IMR-90 (cell line): ENCODE data around the gene STXBP6. TPM values are rescaled to one million over a fixed set of nuclear protein-coding genes. Genes with fewer than 3 reads are reported as not detected.

ENCODE experiments used
- ATAC-seq: fragments of 200-7000 bp; cut with Tn5 transposase; 2 replicates; pipeline ENCODE4 v1.9.1; 2020; ENCODE audit warnings: low read depth, mild to moderate bottlenecking, moderate library complexity
- BruUV-seq: library from RNA; stranded (reverse); fragments of 400-500 nt; replicated peaks from 2 replicates; lab custom pipeline; 2021; lab: Mats Ljungman, UMichigan
- CTCF ChIA-PET: fragments of 300-600 bp; formaldehyde crosslinking; extraction: SDS; loops from one replicate; lab custom pipeline; 2021; ENCODE audit warnings: antibody characterized with exemption; lab: Yijun Ruan, JAX
- POLR2A ChIA-PET: fragments of 300-600 bp; sonication (Branson Sonifier 250); formaldehyde crosslinking; loops from one replicate; lab custom pipeline; 2022; ENCODE audit warnings: antibody characterized with exemption; ENCODE audit not compliant: unreplicated experiment; lab: Charles Lee
- DNase-seq: peaks from one replicate; pipeline ENCODE4 v3.0.0; 2013
- H2AFZ ChIP-seq: replicated peaks from 2 replicates; pipeline ENCODE3; 2013; ENCODE audit warnings: low read length, mild to moderate bottlenecking; ENCODE audit not compliant: poor library complexity
- H2AK5ac ChIP-seq: 2 replicates; pipeline ENCODE4 v1.6.1; 2013; ENCODE audit warnings: low read depth, low read length, inconsistent platforms
- H2AK9ac ChIP-seq: replicated peaks from 2 replicates; pipeline ENCODE3; 2013; ENCODE audit warnings: mild to moderate bottlenecking, low read depth, low read length, moderate library complexity; ENCODE audit not compliant: poor library complexity
- H2BK120ac ChIP-seq: 2 replicates; pipeline ENCODE4 v1.6.1; 2013; ENCODE audit warnings: low read depth, low read length, inconsistent platforms
- H2BK15ac ChIP-seq: 3 replicates; pipeline ENCODE4 v1.6.1; 2013; ENCODE audit warnings: low read depth, low read length, inconsistent platforms
- H2BK20ac ChIP-seq: 2 replicates; pipeline ENCODE4 v1.6.1; 2013; ENCODE audit warnings: low read depth, mild to moderate bottlenecking, inconsistent platforms, low read length, moderate library complexity
- H2BK5ac ChIP-seq: 2 replicates; pipeline ENCODE4 v1.6.1; 2013; ENCODE audit warnings: mild to moderate bottlenecking, low read depth, low read length, inconsistent platforms; ENCODE audit not compliant: poor library complexity, severe bottlenecking
- H3K14ac ChIP-seq: replicated peaks from 2 replicates; pipeline ENCODE4 v1.6.1; 2013; ENCODE audit warnings: low read depth, low read length, inconsistent platforms
- H3K18ac ChIP-seq: 2 replicates; pipeline ENCODE4 v1.6.1; 2013; ENCODE audit warnings: low read depth, low read length, control low read depth
- H3K23ac ChIP-seq: 2 replicates; pipeline ENCODE4 v1.6.1; 2013; ENCODE audit warnings: low read depth, low read length, inconsistent platforms
- H3K27ac ChIP-seq: 2 replicates; pipeline ENCODE4 v1.5.1; 2013; ENCODE audit warnings: mild to moderate bottlenecking, control low read depth, low read length; ENCODE audit not compliant: insufficient read depth
- H3K27me3 ChIP-seq: 2 replicates; pipeline ENCODE4 v1.6.1; 2013; ENCODE audit warnings: low read length; ENCODE audit not compliant: control insufficient read depth, insufficient read depth
- H3K36me3 ChIP-seq: 2 replicates; pipeline ENCODE4 v1.6.1; 2013; ENCODE audit warnings: low read length, mixed read lengths; ENCODE audit not compliant: control insufficient read depth, insufficient read depth
- H3K4ac ChIP-seq: 2 replicates; pipeline ENCODE4 v1.6.1; 2013; ENCODE audit warnings: low read depth, low read length, inconsistent platforms
- H3K4me1 ChIP-seq: 2 replicates; pipeline ENCODE4 v1.6.1; 2013; ENCODE audit warnings: low read length, mixed read lengths; ENCODE audit not compliant: control insufficient read depth, insufficient read depth
- H3K4me2 ChIP-seq: 2 replicates; pipeline ENCODE4 v1.6.1; 2013; ENCODE audit warnings: low read depth, mild to moderate bottlenecking, control low read depth, low read length, moderate library complexity
- H3K4me3 ChIP-seq: 2 replicates; pipeline ENCODE4 v1.5.1; 2013; ENCODE audit warnings: low read depth, mild to moderate bottlenecking, control low read depth, low read length, moderate library complexity; ENCODE audit not compliant: insufficient read depth
- H3K56ac ChIP-seq: 2 replicates; pipeline ENCODE4 v1.6.1; 2013; ENCODE audit warnings: low read length, inconsistent platforms; ENCODE audit not compliant: insufficient read depth; ENCODE audit errors: extremely low read depth
- H3K79me1 ChIP-seq, 2 experiments: 2 replicates each; pipeline ENCODE4 v1.6.1; 2013; ENCODE audit warnings: low read length in 2 of 2, inconsistent platforms in 1 of 2, low read depth in 1 of 2
- H3K9ac ChIP-seq: 2 replicates; pipeline ENCODE4 v1.6.1; 2013; ENCODE audit warnings: low read depth, low read length, control low read depth
- H3K9me1 ChIP-seq: 2 replicates; pipeline ENCODE4 v1.6.1; 2013; ENCODE audit warnings: low read length, inconsistent platforms; ENCODE audit not compliant: insufficient read depth
- H3K9me3 ChIP-seq: 2 replicates; pipeline ENCODE4 v1.6.1; 2013; ENCODE audit warnings: low read length; ENCODE audit not compliant: control insufficient read depth, insufficient read depth
- H4K20me1 ChIP-seq: 2 replicates; pipeline ENCODE4 v1.6.1; 2013; ENCODE audit warnings: low read length, inconsistent platforms; ENCODE audit not compliant: insufficient read depth
- H4K5ac ChIP-seq: 2 replicates; pipeline ENCODE4 v1.6.1; 2013; ENCODE audit warnings: mild to moderate bottlenecking, low read depth, low read length, control low read depth
- H4K8ac ChIP-seq, 2 experiments: 2 replicates each; pipeline ENCODE4 v1.6.1; 2013; ENCODE audit warnings: low read depth in 2 of 2, low read length in 2 of 2, control low read depth in 1 of 2, inconsistent platforms in 1 of 2
- H4K91ac ChIP-seq: 2 replicates; pipeline ENCODE4 v1.6.1; 2013; ENCODE audit warnings: low read depth, low read length, inconsistent platforms; ENCODE audit not compliant: insufficient read depth
- BHLHE40 ChIP-seq: fragments of 150-350 bp; IDR thresholded peaks from 2 replicates; pipeline ENCODE4 v1.6.1; 2016; ENCODE audit warnings: mild to moderate bottlenecking, low read depth, low read length
- CHD1 ChIP-seq: IDR thresholded peaks from 2 replicates; pipeline ENCODE4 v1.6.1; 2012; ENCODE audit warnings: low read depth, low read length, improper control_type of control experiment
- FOS ChIP-seq: fragments of 150-350 bp; IDR thresholded peaks from 2 replicates; pipeline ENCODE4 v1.6.1; 2016; ENCODE audit warnings: low read depth, low read length
- MXI1 ChIP-seq: IDR thresholded peaks from 2 replicates; pipeline ENCODE4 v1.6.1; 2012; ENCODE audit warnings: low read depth, mild to moderate bottlenecking, low read length, moderate library complexity, borderline replicate concordance
- NFE2L2 ChIP-seq: fragments of 150-350 bp; IDR thresholded peaks from 2 replicates; pipeline ENCODE4 v1.6.1; 2016; ENCODE audit warnings: low read depth, mild to moderate bottlenecking, low read length
- POLR2A ChIP-seq: IDR thresholded peaks from 2 replicates; pipeline ENCODE4 v1.6.1; 2012; ENCODE audit warnings: mild to moderate bottlenecking, low read depth, low read length
- RAD21 ChIP-seq: IDR thresholded peaks from 2 replicates; pipeline ENCODE4 v1.6.1; 2012; ENCODE audit warnings: low read length, improper control_type of control experiment
- RFX5 ChIP-seq: IDR thresholded peaks from 2 replicates; pipeline ENCODE4 v1.8.0; 2012; ENCODE audit warnings: low read depth, mild to moderate bottlenecking, low read length, moderate library complexity
- SMC3 ChIP-seq: fragments of 150-350 bp; IDR thresholded peaks from 2 replicates; pipeline ENCODE4 v1.6.1; 2016; ENCODE audit warnings: low read depth, mild to moderate bottlenecking, antibody characterized with exemption, low read length, moderate library complexity
- WGBS, 2 experiments: methylation state at CpG; one replicate each; pipeline versions ENCODE4 v1.1.5 to v1.1.7; 2013; ENCODE audit warnings: missing lambda C conversion rate in 2 of 2; ENCODE audit not compliant: insufficient read length in 1 of 2; ENCODE audit errors: extremely low coverage in 2 of 2; 5-methylcytosine and 5-hydroxymethylcytosine counted together
- dilution Hi-C: fragments of 300-500 bp; cut with HindIII; formaldehyde crosslinking; loops from one replicate; pipeline ENCODE4 v1.14.3; 2018; ENCODE audit warnings: low sequenced_read_pairs; ENCODE audit not compliant: unreplicated experiment
- in situ Hi-C: fragments of 300-500 bp; cut with MboI; formaldehyde crosslinking; loops from 3 replicates; pipeline ENCODE4 v1.14.3; 2019; ENCODE audit warnings: low sequenced_read_pairs, inconsistent platforms, mixed read lengths
- intact Hi-C: fragments of 100-400 bp; cut with micrococcal nuclease; formaldehyde crosslinking; loops from 2 replicates; pipeline ENCODE4 v1.10.0; 2022
- polyA plus RNA-seq, 3 experiments: library from polyadenylated mRNA; depleted of rRNA; stranded (reverse); fragments of >200 nt; gene quantifications; 2 replicates each; pipeline ENCODE4 v1.2.3, GENCODE V29; 2012; ENCODE audit warnings: low replicate concordance in 1 of 3
- total RNA-seq: library from RNA; depleted of rRNA; stranded (reverse); fragments of >200 nt; gene quantifications from 2 replicates; pipeline ENCODE4 v1.2.3, GENCODE V29; 2012
- TF ChIP-seq, protein P1 (sequence below): conservative IDR thresholded peaks from 2 replicates; pipeline ENCODE4 v1.5.1; 2012; ENCODE audit warnings: mild to moderate bottlenecking, low read depth, low read length, improper control_type of control experiment
- TF ChIP-seq, protein P2 (sequence below): fragments of 150-350 bp; IDR thresholded peaks from 2 replicates; pipeline ENCODE4 v1.6.1; 2017; ENCODE audit warnings: mild to moderate bottlenecking, antibody characterized with exemption, low read length, low read depth

Gene STXBP6
- total and polyA plus RNA-seq, 2 of the 4 experiments (the other 2 are of a cell fraction), result 14.2 to 14.3 TPM

DNA sequence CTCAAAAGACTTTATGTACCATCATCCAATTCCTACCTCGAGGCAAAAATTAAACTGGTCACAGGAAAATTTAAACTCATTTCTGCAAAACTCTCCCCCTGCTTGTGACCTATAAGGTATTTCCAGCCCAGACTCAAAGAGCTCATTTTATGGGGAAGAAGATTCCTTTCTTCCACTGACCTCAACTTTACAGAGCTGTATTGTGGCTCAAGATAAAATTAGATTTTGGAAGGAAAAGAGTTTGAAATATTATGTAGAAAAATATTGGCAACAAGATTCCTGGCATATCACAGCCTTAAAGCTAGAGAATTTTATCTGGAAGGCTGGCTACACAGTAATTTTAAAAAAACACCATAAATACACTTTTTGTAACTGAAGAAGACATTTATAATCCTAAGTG, 91.7 kb downstream of the STXBP6 start:
- TF ChIP-seq SMC3, result no peak
- TF ChIP-seq FOS, result no peak
- no peak for TF ChIP-seq CHD1
- TF ChIP-seq, protein P1, sequence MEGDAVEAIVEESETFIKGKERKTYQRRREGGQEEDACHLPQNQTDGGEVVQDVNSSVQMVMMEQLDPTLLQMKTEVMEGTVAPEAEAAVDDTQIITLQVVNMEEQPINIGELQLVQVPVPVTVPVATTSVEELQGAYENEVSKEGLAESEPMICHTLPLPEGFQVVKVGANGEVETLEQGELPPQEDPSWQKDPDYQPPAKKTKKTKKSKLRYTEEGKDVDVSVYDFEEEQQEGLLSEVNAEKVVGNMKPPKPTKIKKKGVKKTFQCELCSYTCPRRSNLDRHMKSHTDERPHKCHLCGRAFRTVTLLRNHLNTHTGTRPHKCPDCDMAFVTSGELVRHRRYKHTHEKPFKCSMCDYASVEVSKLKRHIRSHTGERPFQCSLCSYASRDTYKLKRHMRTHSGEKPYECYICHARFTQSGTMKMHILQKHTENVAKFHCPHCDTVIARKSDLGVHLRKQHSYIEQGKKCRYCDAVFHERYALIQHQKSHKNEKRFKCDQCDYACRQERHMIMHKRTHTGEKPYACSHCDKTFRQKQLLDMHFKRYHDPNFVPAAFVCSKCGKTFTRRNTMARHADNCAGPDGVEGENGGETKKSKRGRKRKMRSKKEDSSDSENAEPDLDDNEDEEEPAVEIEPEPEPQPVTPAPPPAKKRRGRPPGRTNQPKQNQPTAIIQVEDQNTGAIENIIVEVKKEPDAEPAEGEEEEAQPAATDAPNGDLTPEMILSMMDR, result no peak
- no peak for TF ChIP-seq MXI1
- TF ChIP-seq RAD21, result no peak
- TF ChIP-seq, protein P2, sequence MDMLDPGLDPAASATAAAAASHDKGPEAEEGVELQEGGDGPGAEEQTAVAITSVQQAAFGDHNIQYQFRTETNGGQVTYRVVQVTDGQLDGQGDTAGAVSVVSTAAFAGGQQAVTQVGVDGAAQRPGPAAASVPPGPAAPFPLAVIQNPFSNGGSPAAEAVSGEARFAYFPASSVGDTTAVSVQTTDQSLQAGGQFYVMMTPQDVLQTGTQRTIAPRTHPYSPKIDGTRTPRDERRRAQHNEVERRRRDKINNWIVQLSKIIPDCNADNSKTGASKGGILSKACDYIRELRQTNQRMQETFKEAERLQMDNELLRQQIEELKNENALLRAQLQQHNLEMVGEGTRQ, result no peak
- no peak for TF ChIP-seq NFE2L2
- no peak for TF ChIP-seq RFX5
- TF ChIP-seq POLR2A, result no peak
- TF ChIP-seq BHLHE40, result no peak
- H4K5ac ChIP-seq, result no peak overlapping the region
- ATAC-seq (no peak), DNase-seq (no peak)
- no peak overlapping the region for H4K8ac ChIP-seq
- H3K56ac ChIP-seq, result no peak overlapping the region
- H4K91ac ChIP-seq, result no peak overlapping the region
- no peak overlapping the region for H3K23ac ChIP-seq
- H2BK20ac ChIP-seq, result 0 out of 2 replicates have a peak overlapping the region, but pooled peaks have one; percentile 23
- H3K4ac ChIP-seq, result no peak overlapping the region
- POLR2A ChIA-PET, result no interaction called here
- H3K79me1 ChIP-seq, result 0 out of 4 replicates have a peak, but pooled peaks cover 0 to 2% of the 10 kb centered on the region in 2 experiments
- H2BK120ac ChIP-seq, result no peak overlapping the region
- H3K4me1 ChIP-seq, result peaks cover 14% of the 10 kb centered on the region
- no peak overlapping the region for H2BK5ac ChIP-seq
- no peak overlapping the region for H3K14ac ChIP-seq
- no CpG with 5 or more reads among the region's 1 CpG for WGBS, 2 experiments
- peaks cover 8% of the 10 kb centered on the region for H3K9me1 ChIP-seq
- no peak overlapping the region for H2AK5ac ChIP-seq
- no peak overlapping the region for H3K4me3 ChIP-seq
- H3K9me3 ChIP-seq, result no peaks in the 10 kb centered on the region
- no peak overlapping the region for H3K9ac ChIP-seq
- dilution Hi-C loops, result no loop called here
- H2BK15ac ChIP-seq, result no peak overlapping the region
- no TSS peak for BruUV-seq
- in situ Hi-C loops, result no loop called here
- no peak overlapping the region for H3K27ac ChIP-seq
- no peak overlapping the region for H3K4me2 ChIP-seq
- H3K27me3 ChIP-seq, result no peaks in the 10 kb centered on the region
- intact Hi-C loops, result no loop called here
- H2AFZ ChIP-seq, result no peak overlapping the region
- H4K20me1 ChIP-seq, result no peaks in the 10 kb centered on the region
- no peaks in the 10 kb centered on the region for H3K36me3 ChIP-seq
- CTCF ChIA-PET, result no interaction called here
- H3K18ac ChIP-seq, result no peak overlapping the region
- no peak overlapping the region for H2AK9ac ChIP-seq
